Thymus (tissue), 11 donors: ENCODE measurements around the gene ASTN1. TPM values are rescaled to one million over a fixed set of nuclear protein-coding genes. Genes with fewer than 3 reads are reported as not detected.

Experiments
- DNase-seq, 9 donors: peaks; one replicate each; pipeline ENCODE4 v3.0.0-alpha.2; 2013; ENCODE audit warnings: low spot score in 9 of 9, low read depth in 6 of 9, missing footprints in 1 of 9
- H3K27ac ChIP-seq, 2 donors: one replicate each; pipeline ENCODE4 v1.5.1; 2013; ENCODE audit warnings: control low read depth in 1 of 2, low read depth in 1 of 2, low read length in 1 of 2, mild to moderate bottlenecking in 1 of 2, moderate library complexity in 1 of 2
- H3K27me3 ChIP-seq, 2 donors: one replicate each; pipeline ENCODE4 v1.5.1; 2013; ENCODE audit warnings: low read length in 1 of 2; ENCODE audit not compliant: control insufficient read depth in 2 of 2, insufficient read depth in 1 of 2
- H3K36me3 ChIP-seq, 2 donors: one replicate each; pipeline ENCODE4 v1.5.1; 2013; ENCODE audit warnings: low read length in 1 of 2, mild to moderate bottlenecking in 1 of 2, moderate library complexity in 1 of 2; ENCODE audit not compliant: control insufficient read depth in 2 of 2, insufficient read depth in 2 of 2
- H3K4me1 ChIP-seq, 2 donors: one replicate each; pipeline ENCODE4 v1.5.1; 2013; ENCODE audit warnings: low read length in 2 of 2; ENCODE audit not compliant: control insufficient read depth in 2 of 2, insufficient read depth in 2 of 2
- H3K4me3 ChIP-seq, 2 donors: one replicate each; pipeline ENCODE4 v1.5.1; 2013; ENCODE audit warnings: low read length in 2 of 2, control low read depth in 1 of 2, mild to moderate bottlenecking in 1 of 2
- H3K9me3 ChIP-seq, 2 donors: one replicate each; pipeline ENCODE4 v1.5.1; 2013; ENCODE audit warnings: low read length in 1 of 2, mild to moderate bottlenecking in 1 of 2; ENCODE audit not compliant: control insufficient read depth in 2 of 2, insufficient read depth in 1 of 2
- WGBS: extraction: QIAGEN DNeasy Blood & Tissue Kit; methylation state at CpG from one replicate; pipeline ENCODE4 v1.1.7; 2013; 5-methylcytosine and 5-hydroxymethylcytosine counted together
- polyA plus RNA-seq: library from polyadenylated mRNA; stranded (reverse); fragments of 200-250 nt; gene quantifications from one replicate; pipeline ENCODE4 v1.2.3, GENCODE V29; 2013
- total RNA-seq: library from RNA; stranded (reverse); fragments of 120-200 nt; gene quantifications from one replicate; pipeline ENCODE4 v1.2.4, GENCODE V29; 2013
- donor health status: healthy.

The ASTN1 gene
- total and polyA plus RNA-seq, 2 donors, result 0.09 to 0.24 TPM

- Histone ChIP-seq H3K27me3 (peaks cover 6 to 32% of the 10 kb centered on the region in 2 donors), H3K4me3 (no peak overlapping the region)
- WGBS, result 16% methylated on average over 8 of the region's 8 CpGs
These were observed 7.1 kb upstream of the ASTN1 start for GRCh38 chr1:177171536-177172123.

GRCh38 chr1:177170756-177171535 lies 6.4 kb upstream of the ASTN1 start, which contains the start of gene BRINP2:
Gene BRINP2, plus strand, starts transcription at chr1:177170958. Its CDS starts 58,919 bp downstream, at chr1:177229877.
- Histone ChIP-seq H3K9me3 (no peaks in the 10 kb centered on the region), H3K4me1 (peaks cover 0 to 4% of the 10 kb centered on the region in 2 donors), H3K27ac (no peak within 1 kb of the TSS), H3K36me3 (no peaks in the 10 kb centered on the region), H3K27me3 (peaks cover 6 to 35% of the 10 kb centered on the region in 2 donors), H3K4me3 (no peak within 1 kb of the TSS)
- whole genome bisulfite sequencing, result 4% methylated on average over 49 of the region's 49 CpGs
- peak in 2 of 9 donors; percentile 6 to 15 for DNase-seq

More at GRCh38 chr1:177171536-177172123, 7.1 kb upstream of the ASTN1 start:
- H3K4me1 ChIP-seq, result peaks cover 0 to 4% of the 10 kb centered on the region in 2 donors
- H3K9me3 ChIP-seq, result no peaks in the 10 kb centered on the region
- no peaks in the 10 kb centered on the region for H3K36me3 ChIP-seq
- no peak for DNase-seq
- no peak overlapping the region for H3K27ac ChIP-seq

- no peak for DNase-seq
- Histone ChIP-seq H3K27me3 (peaks cover 14 to 30% of the 10 kb centered on the region in 2 donors), H3K4me3 (no peak overlapping the region), H3K36me3 (no peaks in the 10 kb centered on the region), H3K9me3 (no peaks in the 10 kb centered on the region), H3K27ac (no peak overlapping the region), H3K4me1 (no peaks in the 10 kb centered on the region)
- 6% methylated on average over 9 of the region's 9 CpGs for WGBS
These were observed 542 bp upstream of the ASTN1 start for GRCh38 chr1:177165069-177165439.

- Histone ChIP-seq H3K9me3 (no peaks in the 10 kb centered on the region), H3K4me3 (no peak overlapping the region), H3K4me1 (no peaks in the 10 kb centered on the region), H3K27ac (no peak overlapping the region), H3K36me3 (no peaks in the 10 kb centered on the region), H3K27me3 (peaks cover 14 to 26% of the 10 kb centered on the region in 2 donors)
- WGBS, result 5% methylated on average over 15 of the region's 15 CpGs
- no peak for DNase-seq
These were observed 600 bp downstream of the ASTN1 start for GRCh38 chr1:177163844-177164379.

GRCh38 chr1:177162243-177162642 lies 2.3 kb downstream of the ASTN1 start:
- Histone ChIP-seq H3K4me3 (no peak overlapping the region), H3K36me3 (no peaks in the 10 kb centered on the region), H3K27ac (no peak overlapping the region), H3K9me3 (no peaks in the 10 kb centered on the region), H3K4me1 (no peaks in the 10 kb centered on the region), H3K27me3 (peaks cover 14 to 26% of the 10 kb centered on the region in 2 donors)
- 85% methylated on average over 2 of the region's 2 CpGs for WGBS
- no peak for DNase-seq

GRCh38 chr1:177146499-177146898 lies 18.0 kb downstream of the ASTN1 start:
- H3K9me3 ChIP-seq, result no peaks in the 10 kb centered on the region
- no peaks in the 10 kb centered on the region for H3K27me3 ChIP-seq
- no peaks in the 10 kb centered on the region for H3K4me1 ChIP-seq
- H3K36me3 ChIP-seq, result no peaks in the 10 kb centered on the region
- H3K27ac ChIP-seq, result no peak overlapping the region
- DNase-seq, result no peak
- WGBS, result 96% methylated on average over 2 of the region's 2 CpGs
- no peak overlapping the region for H3K4me3 ChIP-seq

GRCh38 chr1:177145106-177146070 lies 19.1 kb downstream of the ASTN1 start:
- H3K36me3 ChIP-seq, result no peaks in the 10 kb centered on the region
- H3K4me3 ChIP-seq, result no peak overlapping the region
- no peaks in the 10 kb centered on the region for H3K27me3 ChIP-seq
- no peaks in the 10 kb centered on the region for H3K9me3 ChIP-seq
- H3K4me1 ChIP-seq, result no peaks in the 10 kb centered on the region
- no peak overlapping the region for H3K27ac ChIP-seq
- no peak for DNase-seq
- WGBS, result 84% methylated on average over 3 of the region's 3 CpGs

- no peak for DNase-seq
- no peaks in the 10 kb centered on the region for H3K27me3 ChIP-seq
- no peaks in the 10 kb centered on the region for H3K9me3 ChIP-seq
- WGBS, result 63% methylated on average over 4 of the region's 4 CpGs
- no peaks in the 10 kb centered on the region for H3K36me3 ChIP-seq
- no peaks in the 10 kb centered on the region for H3K4me1 ChIP-seq
- no peak overlapping the region for H3K27ac ChIP-seq
- no peak overlapping the region for H3K4me3 ChIP-seq
These were observed 21.7 kb downstream of the ASTN1 start for GRCh38 chr1:177142791-177143271.
